HG03108 (cell line): ENCODE measurements around the gene DYNLT5.
"Not testable (repeated sequence)": the region's sequence is repeated elsewhere in the genome, so short reads cannot be mapped to it uniquely, and the experiment has no call there.

Experiments
- ATAC-seq: cut with Tn5 transposase; IDR thresholded peaks from one replicate; pipeline ENCODE4 v1.9.1; 2021; ENCODE audit warnings: moderate library complexity; ENCODE audit not compliant: unreplicated experiment

The DYNLT5 gene, protein sequence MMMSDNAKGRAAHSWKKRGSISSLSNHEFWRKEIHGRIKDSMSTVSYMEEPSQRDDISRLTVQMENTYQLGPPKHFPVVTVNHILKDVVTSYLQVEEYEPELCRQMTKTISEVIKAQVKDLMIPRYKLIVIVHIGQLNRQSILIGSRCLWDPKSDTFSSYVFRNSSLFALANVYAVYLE

DNA sequence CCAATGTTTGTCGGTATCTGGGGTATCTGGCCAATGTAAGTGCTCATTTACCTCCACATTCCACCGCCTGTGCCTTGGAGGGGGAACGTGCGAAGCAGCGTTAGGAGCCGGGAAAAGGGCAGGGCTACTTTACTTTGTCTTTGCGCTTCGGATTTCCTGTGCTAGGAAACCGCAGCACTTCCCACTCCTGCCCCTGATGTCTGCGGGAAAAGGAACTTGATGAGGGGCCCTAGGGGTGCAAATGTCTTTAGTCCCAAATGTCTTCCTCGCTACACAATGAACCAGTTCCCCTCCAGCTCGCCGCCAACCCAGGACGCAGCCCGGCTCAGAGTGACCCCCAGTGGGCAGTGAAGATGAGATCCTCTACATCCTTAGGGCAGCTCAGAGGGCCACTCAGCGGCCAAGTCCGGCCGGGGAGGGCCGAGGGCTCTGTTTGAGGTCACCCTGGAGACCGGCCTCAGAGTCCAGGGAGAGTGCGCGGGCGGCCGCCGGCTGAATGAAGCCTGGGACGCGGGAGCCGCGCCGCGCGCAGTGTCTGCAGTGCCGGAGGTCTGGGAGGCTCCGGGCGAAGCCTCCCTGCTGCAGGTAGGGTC, at the start of gene DYNLT5:
Gene DYNLT5 (plus strand): TSS at position 460 of the 593 bp plus-strand sequence. CDS start 2,200 bp downstream, outside the sequence.
- no peak for ATAC-seq

DNA sequence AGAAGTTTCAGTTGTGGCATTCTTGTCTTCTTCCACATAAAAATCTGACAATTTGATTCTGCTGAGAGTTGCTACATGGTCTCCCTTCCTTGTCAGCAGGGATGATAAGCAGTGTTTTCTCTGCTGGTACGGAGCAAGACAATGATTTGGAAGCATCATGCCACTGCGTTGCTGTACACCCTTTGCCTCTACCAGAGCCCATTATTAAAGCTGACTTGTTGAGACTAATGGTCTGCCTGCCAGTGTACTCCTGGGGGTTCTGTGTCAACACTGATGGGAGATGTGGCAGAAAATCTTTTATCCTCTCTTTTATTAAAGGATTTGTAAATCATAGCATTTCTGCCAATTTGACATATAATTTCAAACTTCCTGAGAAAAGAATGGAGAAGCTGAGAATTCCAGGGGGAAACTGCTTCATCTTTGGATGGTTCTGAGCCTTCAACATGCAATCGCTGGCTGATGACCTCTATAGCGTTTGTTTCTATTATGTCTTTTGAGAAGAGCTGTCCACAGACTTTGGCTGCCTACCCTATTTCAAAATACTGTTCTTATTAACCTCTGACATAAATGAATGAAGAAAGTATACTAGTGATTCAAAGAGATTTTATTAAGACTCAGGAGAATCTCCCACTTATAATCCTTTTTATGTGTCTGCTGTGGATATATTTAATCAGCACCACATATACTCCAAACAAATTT, 47.9 kb upstream of the DYNLT5 start:
- ATAC-seq = no peak

DNA sequence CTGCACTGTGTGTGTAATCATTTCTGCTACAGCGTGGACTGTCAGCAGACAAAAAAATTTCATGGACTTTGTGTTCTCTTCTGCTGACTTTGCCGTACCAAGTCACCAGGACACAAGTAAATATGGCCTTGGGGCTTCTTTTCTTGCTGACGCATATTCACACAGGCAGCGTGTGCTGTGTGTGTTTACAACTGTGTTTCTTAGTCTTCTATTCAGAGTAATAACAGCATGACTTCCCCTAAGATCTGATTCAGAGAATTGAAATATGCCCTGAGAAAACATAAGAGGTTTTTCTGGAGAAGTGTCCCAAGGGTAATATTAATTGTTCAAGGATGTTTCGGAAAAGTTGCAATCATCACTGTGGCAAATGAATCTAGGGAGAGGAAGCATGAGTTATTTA, 47.1 kb upstream of the DYNLT5 start:
- ATAC-seq = no peak

DNA sequence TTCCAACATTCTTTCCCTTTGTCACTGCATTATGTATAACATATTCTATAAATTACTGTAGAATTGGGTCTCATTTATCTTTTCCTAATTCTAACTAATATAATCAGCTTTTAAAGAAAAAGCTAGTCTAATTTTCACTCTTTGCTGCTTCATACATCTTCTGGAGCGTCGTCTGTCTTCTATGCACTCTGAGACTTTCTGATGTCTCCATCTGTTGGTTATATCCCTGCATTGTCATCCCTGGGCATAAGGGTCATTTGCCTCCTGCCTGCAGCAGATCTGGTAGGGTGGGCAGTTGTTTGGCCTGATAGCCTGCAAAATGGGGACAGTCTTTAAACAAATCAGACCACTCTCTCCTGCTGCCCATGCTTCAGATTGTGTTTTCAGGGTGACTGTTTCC, 40.8 kb upstream of the DYNLT5 start:
- no peak for ATAC-seq

DNA sequence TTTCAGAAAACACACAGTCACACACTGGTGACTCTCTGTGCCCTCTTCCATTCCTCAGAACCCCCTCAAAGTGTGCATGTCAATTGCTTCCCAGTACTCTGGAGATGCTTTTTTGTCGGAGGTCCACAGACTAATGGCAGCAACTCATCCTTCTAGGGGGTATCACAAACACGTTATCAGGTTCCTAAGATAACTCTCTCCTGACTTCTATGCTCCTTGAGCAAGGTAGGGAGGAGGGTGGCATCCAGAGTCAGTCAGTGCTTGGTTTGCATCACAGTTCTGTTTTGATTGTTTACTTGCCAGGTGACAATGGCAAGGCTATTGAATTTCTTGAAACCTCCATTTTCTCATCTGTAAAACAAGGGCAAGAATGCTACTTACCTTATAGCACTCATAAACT, 39.4 kb upstream of the DYNLT5 start:
- no peak for ATAC-seq

DNA sequence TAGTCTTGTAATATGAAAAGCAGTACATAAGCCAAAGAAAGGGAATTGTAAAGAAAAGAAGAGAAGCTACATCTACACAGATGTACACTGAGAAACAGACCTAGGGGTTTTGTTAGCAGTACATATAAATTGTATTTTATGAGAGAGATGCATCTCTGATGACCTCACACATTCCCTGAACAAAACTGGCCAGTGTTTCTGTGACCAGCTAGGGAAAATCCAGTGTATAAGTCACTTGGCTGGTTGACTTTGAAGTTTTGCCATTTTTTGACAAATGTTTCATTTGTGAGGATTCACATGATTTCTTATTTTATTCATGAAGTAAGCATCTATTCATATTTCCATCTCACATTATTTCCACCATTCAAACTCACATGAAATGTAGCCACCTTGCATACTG, 28.3 kb upstream of the DYNLT5 start:
- no peak for ATAC-seq

DNA sequence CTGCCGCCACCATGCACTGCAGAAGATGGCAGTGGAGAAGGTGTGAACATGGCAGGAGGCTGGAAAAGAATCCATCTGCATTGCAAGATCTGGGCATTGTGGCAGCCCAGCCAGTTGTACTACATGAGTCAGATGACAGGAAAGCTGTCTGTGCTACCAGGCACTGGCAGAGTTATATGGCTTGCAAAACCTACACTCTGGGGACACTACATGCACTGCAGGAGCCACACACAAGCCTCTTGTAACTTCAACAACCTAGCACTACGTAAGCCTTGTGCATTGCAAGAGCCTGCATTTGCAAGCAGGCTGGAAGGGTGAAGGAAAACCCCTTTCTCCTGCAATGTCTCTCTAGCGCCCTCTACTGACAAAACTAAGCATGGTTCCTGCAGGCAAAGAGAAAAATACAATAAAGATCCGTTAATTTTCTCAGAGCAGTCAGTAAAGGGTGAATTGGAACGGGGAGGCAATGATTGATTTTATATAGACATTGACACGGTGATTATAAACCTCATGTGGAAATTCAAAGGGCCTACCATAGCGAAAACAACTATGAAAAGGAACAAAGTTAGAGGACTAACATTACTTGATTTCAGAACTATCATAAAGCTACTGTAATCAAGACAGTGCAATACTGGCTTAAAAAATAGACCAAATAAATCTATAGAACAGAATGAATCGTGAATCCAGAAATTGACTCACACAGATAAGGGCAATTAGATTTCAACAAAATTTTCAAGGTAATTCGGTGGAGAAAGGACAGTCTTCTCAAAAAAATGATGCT, 26.2 kb upstream of the DYNLT5 start:
- peak; percentile 77 for ATAC-seq

DNA sequence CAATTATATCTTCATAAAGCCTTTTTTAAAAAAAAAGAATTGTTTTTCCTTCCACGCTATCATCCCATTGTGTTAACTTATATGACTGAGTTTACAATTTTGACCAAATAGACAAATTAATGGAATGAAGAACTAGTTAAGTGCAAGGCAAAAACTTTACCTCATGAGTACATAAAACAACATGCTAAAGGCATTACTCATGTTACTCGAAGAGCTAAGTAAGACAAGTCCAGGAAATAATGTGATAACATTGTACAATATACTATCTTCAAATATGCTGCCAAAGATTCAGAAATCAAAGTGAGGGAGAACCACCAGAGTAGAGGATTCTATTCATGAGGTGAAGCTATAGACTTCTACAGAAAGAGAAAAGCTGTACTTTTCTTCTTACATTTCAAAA, 24.2 kb upstream of the DYNLT5 start:
- no peak for ATAC-seq

DNA sequence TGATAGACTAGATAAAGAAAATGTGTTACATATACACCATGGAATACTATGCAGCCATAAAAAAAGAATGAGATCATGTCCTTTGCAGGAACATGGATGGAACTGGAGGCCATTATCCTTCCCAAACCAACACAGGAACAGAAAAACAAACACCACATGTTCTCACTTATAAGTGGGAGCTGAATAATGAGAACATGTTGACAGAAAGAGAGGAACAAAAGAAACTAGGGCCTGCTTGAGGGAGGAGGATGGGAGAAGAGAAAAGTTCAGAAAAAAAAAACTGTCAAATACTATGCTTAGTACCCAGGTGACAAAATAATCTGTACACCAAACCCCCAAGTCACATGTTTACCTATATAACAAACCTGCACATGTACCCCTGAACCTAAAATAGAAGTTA, 23.5 kb upstream of the DYNLT5 start:
- not testable (repeated sequence) for ATAC-seq

DNA sequence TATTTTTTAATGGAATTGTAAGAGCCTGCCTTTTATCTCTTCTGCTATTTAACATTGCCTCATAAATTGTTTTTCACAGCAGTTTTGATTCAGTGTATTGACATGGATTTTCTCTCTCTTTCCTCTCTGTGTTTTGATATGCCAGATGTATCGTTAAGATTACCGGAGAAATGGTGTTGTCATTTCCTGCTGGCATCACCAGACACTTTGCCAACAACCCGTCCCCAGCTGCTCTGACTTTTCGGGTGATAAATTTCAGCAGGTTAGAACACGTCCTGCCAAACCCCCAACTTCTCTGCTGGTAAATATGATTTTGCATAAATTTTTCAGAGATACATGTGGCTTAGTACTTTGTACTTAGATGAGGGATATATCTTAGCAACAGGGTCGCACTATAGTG, 23.1 kb upstream of the DYNLT5 start:
- ATAC-seq = no peak

DNA sequence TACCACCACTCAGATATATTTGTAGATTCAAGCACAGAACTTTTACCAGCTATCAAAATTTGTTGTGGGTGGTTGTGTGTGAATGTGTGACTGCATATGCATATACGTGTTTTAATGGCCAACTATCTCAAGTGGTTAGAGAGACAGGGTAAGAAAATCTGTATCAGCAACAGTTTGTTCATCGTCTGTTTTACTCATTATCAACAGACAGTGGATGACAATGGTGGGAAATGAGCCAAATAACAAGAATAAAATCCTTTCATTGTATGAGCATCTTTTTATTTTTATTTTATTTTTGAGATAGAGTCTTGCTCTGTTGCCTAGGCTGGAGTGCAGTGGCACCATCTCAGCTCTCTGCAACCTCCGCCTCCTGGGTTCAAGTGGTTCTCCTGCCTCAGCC, 22.7 kb upstream of the DYNLT5 start:
- no peak for ATAC-seq

DNA sequence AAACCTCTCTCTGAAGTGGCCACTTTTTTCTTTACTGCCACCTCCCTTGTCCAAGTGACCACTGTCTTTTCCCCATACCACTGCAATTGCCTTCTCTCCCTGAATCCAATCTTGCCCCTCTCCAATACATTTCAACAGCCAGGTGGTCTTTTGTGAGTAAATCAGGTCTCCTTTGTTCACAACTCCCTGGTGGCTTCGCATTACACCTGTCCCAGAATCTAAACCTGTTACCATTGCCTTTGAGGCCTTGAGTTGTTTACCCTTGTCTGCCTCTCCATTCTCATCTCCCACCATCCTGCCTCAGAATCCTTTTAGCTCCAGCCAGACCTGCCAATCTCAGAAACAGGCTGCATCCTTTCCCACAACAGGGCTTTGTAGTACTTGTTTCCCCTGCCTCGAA, 21.8 kb upstream of the DYNLT5 start:
- no peak for ATAC-seq

DNA sequence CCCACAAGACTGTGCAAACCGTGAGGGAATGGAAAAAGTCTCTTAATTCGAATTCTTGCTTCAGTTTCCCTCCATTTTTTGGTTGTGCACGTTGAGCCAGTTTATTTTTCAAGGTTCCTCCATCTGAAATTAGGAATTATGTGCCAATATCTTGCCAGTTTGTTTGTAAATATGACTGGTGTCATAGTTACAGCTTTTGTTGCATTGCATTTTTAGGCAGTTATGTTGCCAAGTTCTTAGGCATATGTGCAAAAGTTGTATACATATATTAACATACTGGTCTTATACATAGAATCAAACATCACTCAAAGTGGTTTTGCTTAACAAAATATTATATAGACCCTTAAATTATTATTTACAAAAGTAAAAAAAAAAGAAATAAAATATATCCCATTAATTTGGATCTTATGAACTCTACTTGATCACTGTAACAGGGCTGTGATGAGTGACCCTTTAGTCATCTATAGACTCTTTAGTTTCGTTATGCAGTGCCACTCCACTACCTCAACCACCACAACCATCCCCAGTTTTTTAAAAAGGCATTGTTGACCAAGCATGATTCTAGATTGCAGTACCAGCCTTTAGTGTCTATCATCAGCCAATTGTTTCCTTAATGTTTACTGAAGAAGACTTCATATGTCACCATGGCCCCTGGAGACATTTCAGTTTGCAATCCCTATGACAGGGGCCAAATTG, 20.9 kb upstream of the DYNLT5 start:
- no peak for ATAC-seq

DNA sequence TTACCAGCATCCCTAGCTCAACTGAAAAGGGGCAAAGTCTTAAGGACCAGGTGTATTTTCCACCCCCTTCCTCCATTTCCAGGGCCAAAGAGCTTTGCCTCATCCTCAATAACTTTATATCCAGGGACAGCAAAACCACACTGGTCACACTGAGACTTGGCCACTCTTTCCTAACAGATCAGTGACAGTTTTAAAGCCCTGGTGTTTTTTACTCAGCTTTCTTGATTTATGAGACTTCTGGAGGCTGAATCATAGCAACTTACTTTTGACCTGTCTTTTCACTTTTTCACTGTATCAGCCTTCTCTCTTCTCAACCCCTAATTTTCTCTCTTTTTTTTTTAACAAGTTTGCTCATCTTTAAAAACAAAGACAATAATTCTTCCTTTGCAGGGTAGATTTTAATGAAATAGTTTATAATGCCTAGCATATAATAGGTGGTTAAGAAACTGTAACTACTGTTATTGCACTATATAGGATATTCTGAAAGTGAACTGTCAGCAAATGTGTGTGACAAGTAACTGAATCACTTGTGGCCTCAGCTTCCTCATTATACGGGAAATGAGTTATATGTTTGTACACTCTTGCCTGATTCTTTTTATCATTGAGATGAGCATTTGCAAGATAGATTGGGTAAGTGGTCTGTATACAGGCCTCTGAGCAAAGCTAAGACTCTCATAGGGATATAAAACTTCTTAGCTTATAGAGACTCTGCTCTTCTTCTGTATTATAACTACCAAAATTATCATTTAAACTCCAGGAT, 19.7 kb upstream of the DYNLT5 start:
- ATAC-seq = no peak

DNA sequence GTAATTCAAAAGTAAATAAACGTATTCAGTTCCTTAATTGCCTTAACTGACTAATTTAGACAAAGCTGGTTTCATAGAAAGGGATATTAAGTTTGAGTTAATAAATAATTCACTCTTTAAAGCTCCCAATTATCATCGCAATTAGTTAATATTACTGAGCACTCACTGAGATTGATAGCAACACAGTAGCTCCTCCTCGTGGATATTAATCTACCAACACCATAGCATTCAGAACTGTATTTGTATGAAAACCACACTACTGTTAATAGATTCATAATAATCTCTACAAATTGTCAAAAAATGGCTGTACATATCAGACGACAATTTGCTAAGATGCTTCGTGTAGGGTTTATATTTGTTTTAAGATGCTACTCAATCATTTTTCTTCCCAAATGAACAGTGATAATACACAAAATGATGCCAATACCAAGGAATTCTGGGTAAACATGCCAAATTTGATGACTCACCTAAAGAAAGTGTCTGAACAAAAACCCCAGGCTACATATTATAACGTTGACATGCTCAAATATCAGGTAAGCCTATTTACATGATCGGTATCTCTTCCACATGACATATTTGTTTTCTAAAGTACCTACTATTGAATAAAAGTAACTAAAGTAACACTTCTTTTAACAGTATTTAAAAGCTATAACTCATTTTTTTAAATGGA, 18.8 kb upstream of the DYNLT5 start:
- ATAC-seq = no peak

DNA sequence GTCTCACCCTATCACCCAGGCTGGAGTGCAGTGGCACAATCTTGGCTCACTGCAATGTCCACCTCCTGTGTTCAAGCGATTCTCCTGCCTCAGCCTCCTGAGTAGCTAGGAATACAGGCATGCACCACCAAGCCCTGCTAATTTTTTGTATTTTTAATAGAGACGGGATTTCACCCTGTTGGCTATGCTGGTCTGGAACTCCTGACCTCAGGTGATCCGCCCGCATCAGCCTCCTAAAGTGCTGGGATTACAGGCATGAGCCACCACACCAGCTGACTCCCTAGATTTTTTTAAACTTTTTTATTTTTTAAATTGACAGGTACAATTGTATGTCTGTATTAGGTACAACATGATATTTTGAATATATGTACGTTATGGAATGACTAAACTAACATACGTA, 17.7 kb upstream of the DYNLT5 start:
- not testable (repeated sequence) for ATAC-seq

DNA sequence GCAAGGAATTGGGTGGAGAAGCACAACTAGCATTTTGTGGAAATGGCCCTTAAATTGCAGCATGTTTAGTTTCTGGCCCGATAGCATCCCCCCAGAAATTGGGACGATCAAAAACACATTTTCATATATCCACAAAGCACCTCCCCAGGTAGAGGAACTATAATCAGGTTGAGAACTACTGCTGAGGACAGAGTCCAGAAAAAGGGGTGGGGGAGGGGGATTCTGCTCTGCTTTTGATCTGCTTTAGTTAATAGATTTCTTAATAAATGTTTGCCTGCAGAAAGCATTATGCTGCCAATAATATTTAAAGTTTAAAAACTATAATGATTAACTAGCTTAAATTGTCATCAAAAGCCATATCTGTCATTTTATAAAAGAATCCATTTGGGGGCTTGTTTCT, 14.4 kb upstream of the DYNLT5 start:
- no peak for ATAC-seq

DNA sequence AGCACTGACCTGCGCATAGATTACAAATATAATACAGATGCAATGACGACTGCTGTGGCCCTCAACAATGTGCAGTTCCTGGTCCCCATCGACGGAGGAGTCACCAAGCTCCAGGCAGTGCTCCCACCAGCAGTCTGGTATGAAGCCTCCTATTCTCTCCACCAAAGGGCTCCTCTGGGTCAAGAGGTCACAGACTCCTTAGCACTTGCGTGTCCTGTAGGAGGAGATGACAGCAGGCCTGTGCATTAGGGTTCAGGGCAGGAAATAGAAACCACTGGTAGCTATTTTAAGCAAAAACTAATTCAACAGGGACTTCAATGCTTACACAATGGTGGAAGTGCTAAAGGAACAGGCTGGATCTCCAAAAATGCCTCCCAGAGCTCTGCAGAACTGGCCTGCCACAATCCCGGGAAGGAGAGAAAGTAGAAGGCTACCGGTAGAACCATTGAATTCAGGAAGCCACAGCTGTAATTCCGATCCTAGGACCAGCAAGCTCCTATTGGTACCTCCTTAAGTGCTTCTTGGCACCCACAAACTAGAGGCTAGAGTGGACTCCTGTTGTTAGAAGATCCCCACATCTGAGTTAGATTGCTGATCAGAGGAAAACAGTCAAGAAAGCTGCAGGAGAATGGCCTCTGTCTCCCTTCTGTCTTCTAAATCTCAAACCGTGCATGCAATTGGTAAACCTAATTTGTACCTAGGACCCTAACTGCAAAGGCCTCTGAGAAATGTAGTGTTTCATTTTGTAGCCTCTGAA, 12.7 kb upstream of the DYNLT5 start:
- ATAC-seq = no peak

DNA sequence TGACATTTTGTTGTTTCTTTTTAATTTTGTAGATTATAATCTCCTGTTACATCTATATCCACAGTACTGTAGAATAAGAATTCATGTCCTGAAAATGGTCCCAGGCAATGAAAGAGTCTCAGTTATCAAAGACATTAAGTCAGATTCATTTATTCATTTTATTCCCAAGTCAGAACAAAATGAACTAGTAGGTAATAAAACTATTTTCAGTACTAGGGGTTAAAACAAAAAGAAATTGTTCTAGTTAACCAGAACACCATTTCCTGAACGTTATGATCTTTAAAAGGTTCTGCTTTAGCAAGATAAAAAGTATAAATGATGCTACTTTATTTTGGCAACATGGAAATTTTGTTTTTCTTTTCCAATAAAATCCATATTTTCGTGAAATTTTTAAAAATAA, 6.8 kb upstream of the DYNLT5 start:
- no peak for ATAC-seq
